Aorta (tissue), 5 donors: ENCODE results near the gene ANO4. TPM values are rescaled to one million over a fixed set of nuclear protein-coding genes. Genes with fewer than 3 reads are reported as not detected.

ENCODE experiments used
- ATAC-seq: fragments of 200-7000 bp; cut with Tn5 transposase; one replicate; pipeline ENCODE4 v1.9.1; 2022; ENCODE audit warnings: moderate library complexity; ENCODE audit not compliant: low FRiP score
- DNase-seq, 2 donors: peaks; one replicate each; pipeline ENCODE4 v3.0.0-alpha.2; 2020
- H3K27ac ChIP-seq, 2 donors: one replicate each; pipeline ENCODE4 v1.5.1; 2013; ENCODE audit warnings: low read length in 2 of 2, mild to moderate bottlenecking in 2 of 2, moderate library complexity in 2 of 2, control low read depth in 1 of 2, inconsistent platforms in 1 of 2, low read depth in 1 of 2
- H3K27me3 ChIP-seq, 2 donors: one replicate each; pipeline ENCODE4 v1.6.1; 2013; ENCODE audit warnings: control low read depth in 1 of 2, low read length in 1 of 2, mild to moderate bottlenecking in 1 of 2, moderate library complexity in 1 of 2; ENCODE audit not compliant: insufficient read depth in 2 of 2, control insufficient read depth in 1 of 2
- H3K36me3 ChIP-seq, 2 donors: one replicate each; pipeline ENCODE4 v1.6.1; 2013; ENCODE audit warnings: control low read depth in 1 of 2, low read length in 1 of 2, mild to moderate bottlenecking in 1 of 2; ENCODE audit not compliant: insufficient read depth in 2 of 2, control insufficient read depth in 1 of 2
- H3K4me1 ChIP-seq, 2 donors: one replicate each; pipeline ENCODE4 v1.6.1; 2013; ENCODE audit warnings: low read length in 2 of 2, control low read depth in 1 of 2, mild to moderate bottlenecking in 1 of 2, moderate library complexity in 1 of 2; ENCODE audit not compliant: insufficient read depth in 2 of 2, control insufficient read depth in 1 of 2
- H3K4me3 ChIP-seq, 2 donors: one replicate each; pipeline ENCODE4 v1.5.1; 2013; ENCODE audit warnings: low read length in 2 of 2, control low read depth in 1 of 2, mild to moderate bottlenecking in 1 of 2
- H3K9me3 ChIP-seq: one replicate; pipeline ENCODE4 v1.6.1; 2013; ENCODE audit warnings: mild to moderate bottlenecking, low read length; ENCODE audit not compliant: control insufficient read depth
- WGBS, 2 donors: extraction: QIAGEN DNeasy Blood & Tissue Kit; methylation state at CpG; one replicate each; pipeline ENCODE4 v1.1.7; 2013; 5-methylcytosine and 5-hydroxymethylcytosine counted together
- intact Hi-C, 2 donors: fragments of 100-400 bp; cut with DNase I; formaldehyde crosslinking; loops; one replicate each; pipeline versions ENCODE4 v1.14.2 to v1.15.0; 2022
- polyA plus RNA-seq, 2 donors: library from polyadenylated mRNA; stranded (reverse); fragments of 200-250 nt; gene quantifications; one replicate each; pipeline ENCODE4 v1.2.3, GENCODE V29; 2013
- total RNA-seq, 2 donors: library from RNA; stranded (reverse); fragmentation: NEBNext Ultra II Directional; extraction: Animal tissue kit (Norgen Biotek cat#: 25700); gene quantifications; one replicate each; pipeline ENCODE4 v1.2.1, GENCODE V29; 2021
- donor health status: healthy with polysubstance abuse.
- donor health status: Bipolar disorder and iron deficiency.
- donor health status: DM: no; HTN: no; CAD: no.
- donor health status: DM: no; HTN: no; CAD: no.
- donor health status: DM: yes; HTN: yes; CAD: no.

ANO4 gene
- total and polyA plus RNA-seq, 4 donors, result 0.32 to 0.42 TPM; not detected in 2

- no peaks in the 10 kb centered on the region for H3K36me3 ChIP-seq
- no peaks in the 10 kb centered on the region for H3K4me1 ChIP-seq
- no peaks in the 10 kb centered on the region for H3K27me3 ChIP-seq
- H3K9me3 ChIP-seq, result no peaks in the 10 kb centered on the region
- ATAC-seq (no peak), DNase-seq (no peak)
- no peak overlapping the region for H3K4me3 ChIP-seq
- WGBS, 2 donors, result 64 to 75% methylated on average over 3 of the region's 3 CpGs
- no peak overlapping the region for H3K27ac ChIP-seq
- intact Hi-C loops, result no loop called here
These were observed 179.8 kb downstream of the ANO4 start for GRCh38 chr12:100974341-100974740.

- Histone ChIP-seq H3K36me3 (no peaks in the 10 kb centered on the region), H3K27me3 (no peaks in the 10 kb centered on the region), H3K4me3 (no peak overlapping the region), H3K4me1 (no peaks in the 10 kb centered on the region), H3K9me3 (no peaks in the 10 kb centered on the region), H3K27ac (no peak overlapping the region)
- WGBS, 2 donors, result 84% methylated on average over 9 of the region's 9 CpGs
- intact Hi-C loops, result no loop called here
- no peak for ATAC-seq
- DNase-seq, result no peak
These were observed 180.2 kb downstream of the ANO4 start for GRCh38 chr12:100974747-100975146.

GRCh38 chr12:100976735-100977134 is 182.2 kb downstream of the ANO4 start:
- Histone ChIP-seq H3K36me3 (no peaks in the 10 kb centered on the region), H3K27ac (no peak overlapping the region), H3K4me3 (no peak overlapping the region), H3K4me1 (no peaks in the 10 kb centered on the region), H3K27me3 (no peaks in the 10 kb centered on the region), H3K9me3 (no peaks in the 10 kb centered on the region)
- ATAC-seq (no peak), DNase-seq (no peak)
- intact Hi-C loops, result no loop called here
- WGBS, 2 donors, result 90 to 91% methylated on average over 1 of the region's 1 CpG

- ATAC-seq (no peak), DNase-seq (no peak)
- no peaks in the 10 kb centered on the region for H3K4me1 ChIP-seq
- H3K27me3 ChIP-seq, result no peaks in the 10 kb centered on the region
- 34 to 58% methylated on average over 1 of the region's 1 CpG for WGBS, 2 donors
- intact Hi-C loops, result no loop called here
- no peak overlapping the region for H3K4me3 ChIP-seq
- peaks cover 1% of the 10 kb centered on the region for H3K9me3 ChIP-seq
- no peak overlapping the region for H3K27ac ChIP-seq
- H3K36me3 ChIP-seq, result no peaks in the 10 kb centered on the region
These were observed 186.3 kb downstream of the ANO4 start for GRCh38 chr12:100980856-100981255.

GRCh38 chr12:100982511-100983183 is 188.1 kb downstream of the ANO4 start:
- no peaks in the 10 kb centered on the region for H3K36me3 ChIP-seq
- DNase-seq (no peak), ATAC-seq (no peak)
- H3K4me3 ChIP-seq, result no peak overlapping the region
- no peak overlapping the region for H3K27ac ChIP-seq
- H3K4me1 ChIP-seq, result peaks cover 0 to 4% of the 10 kb centered on the region in 2 donors
- H3K27me3 ChIP-seq, result peaks cover 0 to 1% of the 10 kb centered on the region in 2 donors
- peaks cover 1% of the 10 kb centered on the region for H3K9me3 ChIP-seq
- WGBS, 2 donors, result 92 to 96% methylated on average over 2 of the region's 2 CpGs
- intact Hi-C loops, result no loop called here

- 78 to 86% methylated on average over 1 of the region's 1 CpG for WGBS, 2 donors
- Histone ChIP-seq H3K36me3 (no peaks in the 10 kb centered on the region), H3K4me3 (no peak overlapping the region), H3K27ac (no peak overlapping the region), H3K27me3 (peaks cover 0 to 2% of the 10 kb centered on the region in 2 donors), H3K4me1 (peaks cover 4 to 8% of the 10 kb centered on the region in 2 donors), H3K9me3 (peaks cover 1% of the 10 kb centered on the region)
- ATAC-seq (no peak), DNase-seq (no peak)
- intact Hi-C loops, result no loop called here
These were observed 190.2 kb downstream of the ANO4 start for GRCh38 chr12:100984796-100985195.

- H3K27ac ChIP-seq, result peak overlapping the region in 1 of 2 donors; percentile 48
- H3K4me1 ChIP-seq, result peaks cover 6 to 8% of the 10 kb centered on the region in 2 donors
- WGBS, 2 donors, result 42 to 48% methylated on average over 8 of the region's 8 CpGs
- H3K9me3 ChIP-seq, result peaks cover 1% of the 10 kb centered on the region
- H3K36me3 ChIP-seq, result no peaks in the 10 kb centered on the region
- no peak overlapping the region for H3K4me3 ChIP-seq
- intact Hi-C loops, result loop anchor here in 1 of 2 donors (2.0 kb wide), 1 partner anchor 90 kb away; no protein-coding TSS in a partner anchor
- no peak for DNase-seq
- no peak for ATAC-seq
- peaks cover 0 to 2% of the 10 kb centered on the region in 2 donors for H3K27me3 ChIP-seq
These were observed 192.3 kb downstream of the ANO4 start for GRCh38 chr12:100986595-100987547.

- intact Hi-C loops, result loop anchor here in 1 of 2 donors (2.0 kb wide), 1 partner anchor 89 kb away; no protein-coding TSS in a partner anchor
- Histone ChIP-seq H3K4me3 (no peak overlapping the region), H3K4me1 (peaks cover 6 to 8% of the 10 kb centered on the region in 2 donors), H3K27ac (peak overlapping the region in 1 of 2 donors; percentile 48), H3K9me3 (peaks cover 1% of the 10 kb centered on the region), H3K36me3 (no peaks in the 10 kb centered on the region), H3K27me3 (peaks cover 0 to 2% of the 10 kb centered on the region in 2 donors)
- peak; percentile 59 to 71 for DNase-seq
- 24 to 29% methylated on average over 5 of the region's 5 CpGs for WGBS, 2 donors
- no peak for ATAC-seq
These were observed 193.3 kb downstream of the ANO4 start for GRCh38 chr12:100987552-100988521.
